ENCODE data around the gene CCDC15. TPM values are rescaled to one million over a fixed set of nuclear protein-coding genes. Genes with fewer than 3 reads are reported as not detected.

The CCDC15 gene, protein sequence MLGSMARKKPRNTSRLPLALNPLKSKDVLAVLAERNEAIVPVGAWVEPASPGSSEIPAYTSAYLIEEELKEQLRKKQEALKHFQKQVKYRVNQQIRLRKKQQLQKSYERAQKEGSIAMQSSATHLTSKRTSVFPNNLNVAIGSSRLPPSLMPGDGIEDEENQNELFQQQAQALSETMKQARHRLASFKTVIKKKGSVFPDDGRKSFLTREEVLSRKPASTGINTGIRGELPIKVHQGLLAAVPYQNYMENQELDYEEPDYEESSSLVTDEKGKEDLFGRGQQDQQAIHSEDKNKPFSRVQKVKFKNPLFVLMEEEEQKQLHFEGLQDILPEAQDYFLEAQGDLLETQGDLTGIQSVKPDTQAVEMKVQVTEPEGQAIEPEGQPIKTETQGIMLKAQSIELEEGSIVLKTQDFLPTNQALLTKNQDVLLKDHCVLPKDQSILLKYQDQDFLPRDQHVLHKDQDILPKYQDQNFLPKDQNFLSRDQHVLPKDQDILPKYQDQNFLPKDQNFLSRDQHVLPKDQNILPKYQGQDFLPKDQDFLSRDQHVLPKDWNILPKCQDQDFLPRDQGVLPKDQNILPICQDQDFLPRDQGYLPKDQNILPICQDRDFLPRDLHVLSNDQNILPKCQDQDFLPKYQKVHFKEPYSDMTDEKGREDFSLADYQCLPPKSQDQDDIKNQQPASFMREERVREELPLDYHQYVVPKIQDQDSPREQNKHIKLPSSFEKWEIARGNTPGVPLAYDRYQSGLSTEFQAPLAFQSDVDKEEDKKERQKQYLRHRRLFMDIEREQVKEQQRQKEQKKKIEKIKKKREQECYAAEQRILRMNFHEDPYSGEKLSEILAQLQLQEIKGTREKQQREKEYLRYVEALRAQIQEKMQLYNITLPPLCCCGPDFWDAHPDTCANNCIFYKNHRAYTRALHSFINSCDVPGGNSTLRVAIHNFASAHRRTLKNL
- total RNA-seq, result 1 to 10 TPM; 2.7 to 6.8 TPM

DNA sequence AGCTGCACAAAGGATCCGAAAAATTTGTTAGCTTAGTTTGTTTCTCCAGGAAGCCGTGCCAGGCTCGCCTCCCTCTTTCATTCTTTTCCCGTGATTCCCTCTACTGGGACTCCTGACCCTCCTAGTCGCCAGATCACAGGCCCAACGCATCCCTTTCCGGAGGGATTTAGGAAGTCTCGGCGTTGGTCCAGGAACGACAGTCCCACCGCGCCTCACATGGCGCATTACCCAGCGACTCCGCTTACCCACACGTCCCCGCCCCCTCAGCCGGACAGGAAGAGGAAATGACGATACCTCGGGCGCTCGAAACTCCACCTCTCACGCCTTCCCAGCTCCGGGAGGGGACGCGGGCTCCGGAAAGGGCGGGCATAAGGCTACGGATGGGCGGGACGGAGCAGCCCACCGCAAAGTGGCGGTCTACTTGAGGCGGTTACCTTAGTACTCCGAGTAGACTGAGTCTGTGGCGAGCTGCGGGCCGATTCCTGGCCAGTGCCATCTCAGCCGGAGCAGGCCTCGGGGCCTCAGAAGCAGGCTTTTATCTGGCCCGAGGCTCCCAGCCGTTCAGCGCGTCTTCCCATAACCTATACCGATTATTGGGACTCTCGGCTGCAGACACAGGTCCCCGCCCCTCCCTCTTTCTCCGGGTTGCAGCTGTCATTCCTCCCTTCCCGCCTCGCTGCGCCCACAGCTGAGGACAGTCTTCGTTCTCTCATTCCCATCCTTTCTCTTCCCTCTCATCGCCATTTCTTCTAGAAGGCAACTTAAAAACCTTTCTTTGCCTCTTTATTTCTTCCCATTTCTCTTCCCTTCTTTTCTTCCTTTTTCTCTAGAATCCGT lies at the start of gene CCDC15:
CCDC15 (plus strand) TSS at position 450 of the 837 bp plus-strand sequence. CDS start 531 bp downstream, outside the sequence.
- ATAC-seq, result peak; percentile 99 to 100
- peaks cover 4% of the 10 kb centered on the region for H3K36me3 Mint-ChIP-seq
- H3K4me3 Mint-ChIP-seq, result no peak within 1 kb of the TSS
- no peaks in the 10 kb centered on the region for H3K27me3 Mint-ChIP-seq
- peak; percentile 98 for DNase-seq (ENCODE audit: low spot score)
- H3K4me1 Mint-ChIP-seq (ENCODE audit: low read depth in 2 of 2), result peaks cover 3 to 7% of the 10 kb centered on the region in 2 donors
- H3K27ac Mint-ChIP-seq, result no peak within 1 kb of the TSS
- H3K9me3 Mint-ChIP-seq, result no peaks in the 10 kb centered on the region

DNA sequence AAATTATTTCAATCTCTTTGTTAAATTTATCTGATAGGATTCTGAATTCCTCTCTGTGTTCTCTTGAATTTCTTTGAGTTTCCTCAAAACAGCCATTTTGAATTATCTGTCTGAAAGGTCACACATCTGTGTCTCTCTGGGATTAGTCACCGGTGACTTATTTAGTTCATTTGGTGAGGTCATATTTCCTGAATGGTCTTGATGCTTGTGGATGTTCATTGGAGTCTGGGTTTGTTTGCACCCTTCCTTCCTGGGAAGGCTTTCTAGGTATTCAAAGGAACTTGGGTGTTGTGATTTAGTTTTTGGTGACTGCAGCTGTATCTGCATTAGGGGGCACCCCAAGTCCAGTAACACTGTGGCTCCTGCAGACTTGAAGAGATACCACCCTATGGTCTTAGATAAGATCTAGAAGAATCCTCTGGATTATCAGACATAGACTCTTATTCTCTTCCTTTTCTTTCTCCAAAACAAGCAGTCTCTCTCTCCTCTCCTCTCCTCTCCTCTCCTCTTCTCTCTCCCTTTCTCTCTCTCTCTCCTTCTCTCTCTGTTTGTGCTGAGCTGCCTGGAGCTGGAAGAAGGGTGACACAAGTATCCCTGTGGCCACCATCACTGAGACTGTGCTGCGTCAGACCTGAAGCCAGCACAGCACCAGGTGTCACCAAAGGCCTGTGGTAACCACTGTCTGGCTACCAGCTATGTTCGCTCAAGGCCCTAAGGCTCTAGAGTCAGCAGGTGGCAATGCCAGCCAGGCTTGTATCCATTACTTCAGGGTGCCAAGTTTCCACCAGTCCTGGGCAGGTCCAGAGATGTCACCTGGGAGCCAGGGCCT lies 38.2 kb upstream of the CCDC15 start:
- H3K4me1 Mint-ChIP-seq (ENCODE audit: low read depth in 2 of 2), result peaks cover 0 to 3% of the 10 kb centered on the region in 2 donors
- no peaks in the 10 kb centered on the region for H3K9me3 Mint-ChIP-seq
- no peak overlapping the region for H3K27ac Mint-ChIP-seq
- no peak overlapping the region for H3K4me3 Mint-ChIP-seq
- H3K36me3 Mint-ChIP-seq, result peaks cover 4% of the 10 kb centered on the region
- H3K27me3 Mint-ChIP-seq, result peaks cover 6 to 22% of the 10 kb centered on the region in 2 donors
- no peak for ATAC-seq
- DNase-seq (ENCODE audit: low spot score), result no peak

DNA sequence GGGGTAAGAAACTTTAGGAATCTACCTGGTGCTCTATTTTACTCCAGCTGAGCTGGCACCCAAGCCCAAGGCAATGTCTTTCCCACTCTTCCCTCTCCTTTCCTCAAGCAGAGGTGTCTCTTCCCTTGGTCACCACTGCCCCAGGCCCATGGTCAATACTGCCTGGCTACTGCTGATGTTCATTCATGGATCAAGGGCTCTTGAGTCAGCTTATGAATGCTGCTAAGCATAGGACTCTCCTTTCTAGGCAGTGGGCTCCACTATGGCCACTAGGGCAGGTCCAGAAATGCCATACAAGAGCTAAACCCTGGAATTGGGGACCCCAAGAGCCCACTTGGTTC lies 37.7 kb upstream of the CCDC15 start:
- peaks cover 0 to 3% of the 10 kb centered on the region in 2 donors for H3K4me1 Mint-ChIP-seq (ENCODE audit: low read depth in 2 of 2)
- H3K9me3 Mint-ChIP-seq, result no peaks in the 10 kb centered on the region
- peaks cover 4% of the 10 kb centered on the region for H3K36me3 Mint-ChIP-seq
- ATAC-seq (no peak), DNase-seq (ENCODE audit: low spot score) (no peak)
- peaks cover 6 to 22% of the 10 kb centered on the region in 2 donors for H3K27me3 Mint-ChIP-seq
- H3K27ac Mint-ChIP-seq, result no peak overlapping the region
- H3K4me3 Mint-ChIP-seq, result no peak overlapping the region

DNA sequence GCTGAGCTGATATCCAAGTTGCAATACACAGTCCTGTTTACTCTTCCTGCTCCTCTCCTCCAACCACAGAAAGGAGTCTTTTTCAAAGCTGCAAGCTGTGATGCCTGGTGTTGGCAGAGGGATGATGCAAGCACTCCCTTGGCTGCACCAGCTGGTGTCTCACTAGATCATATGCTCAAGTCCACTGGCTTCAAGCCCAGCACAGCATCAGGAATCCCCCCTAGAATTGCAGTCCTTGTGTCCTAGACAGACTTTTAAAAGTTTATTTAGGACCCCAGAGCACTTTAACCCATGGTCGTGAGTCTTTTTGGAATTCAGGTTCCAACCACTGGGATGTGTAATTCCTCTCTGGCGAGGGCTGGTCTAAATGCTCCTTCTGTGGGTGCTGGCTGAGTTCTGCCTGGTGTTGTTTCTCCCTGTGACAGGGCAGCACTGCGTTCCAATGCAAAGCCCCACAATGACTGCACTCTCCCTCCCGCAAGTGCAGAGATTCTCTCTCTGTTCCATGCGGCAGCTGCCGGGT lies 36.8 kb upstream of the CCDC15 start:
- H3K4me3 Mint-ChIP-seq, result no peak overlapping the region
- H3K4me1 Mint-ChIP-seq (ENCODE audit: low read depth in 2 of 2), result peaks cover 0 to 3% of the 10 kb centered on the region in 2 donors
- no peaks in the 10 kb centered on the region for H3K36me3 Mint-ChIP-seq
- no peak for ATAC-seq
- no peaks in the 10 kb centered on the region for H3K9me3 Mint-ChIP-seq
- H3K27ac Mint-ChIP-seq, result no peak overlapping the region
- H3K27me3 Mint-ChIP-seq, result peaks cover 4 to 22% of the 10 kb centered on the region in 2 donors
- no peak for DNase-seq (ENCODE audit: low spot score)

DNA sequence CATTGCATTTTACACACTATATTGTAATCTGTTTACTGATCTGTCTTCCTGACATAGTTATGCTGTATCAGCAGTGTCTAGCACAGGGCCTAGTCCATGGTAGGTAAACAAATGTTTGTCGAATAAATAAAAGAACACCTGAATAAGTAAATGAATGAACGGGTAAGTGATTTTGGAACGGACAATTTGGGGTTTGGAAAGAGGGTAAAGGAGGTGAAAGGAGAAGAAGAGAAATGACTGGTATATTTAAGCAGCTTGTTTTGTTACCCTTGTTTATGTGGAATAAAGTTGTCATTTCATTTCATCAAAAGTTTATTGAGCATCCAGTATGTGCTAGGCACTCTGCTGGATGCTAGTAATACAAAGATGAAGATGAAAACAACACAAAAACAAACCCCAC lies 35.1 kb upstream of the CCDC15 start, which contains the start of gene HEPN1:
HEPN1 (plus strand) TSS at position 301 of the 400 bp plus-strand sequence.
- H3K27me3 Mint-ChIP-seq, result peaks cover 4 to 20% of the 10 kb centered on the region in 2 donors
- peaks cover 0 to 10% of the 10 kb centered on the region in 2 donors for H3K4me1 Mint-ChIP-seq (ENCODE audit: low read depth in 2 of 2)
- ATAC-seq (no peak), DNase-seq (ENCODE audit: low spot score) (no peak)
- H3K36me3 Mint-ChIP-seq, result no peaks in the 10 kb centered on the region
- H3K4me3 Mint-ChIP-seq, result no peak within 1 kb of the TSS
- H3K9me3 Mint-ChIP-seq, result peaks cover under 1% of the 10 kb centered on the region
- H3K27ac Mint-ChIP-seq, result no peak within 1 kb of the TSS

DNA sequence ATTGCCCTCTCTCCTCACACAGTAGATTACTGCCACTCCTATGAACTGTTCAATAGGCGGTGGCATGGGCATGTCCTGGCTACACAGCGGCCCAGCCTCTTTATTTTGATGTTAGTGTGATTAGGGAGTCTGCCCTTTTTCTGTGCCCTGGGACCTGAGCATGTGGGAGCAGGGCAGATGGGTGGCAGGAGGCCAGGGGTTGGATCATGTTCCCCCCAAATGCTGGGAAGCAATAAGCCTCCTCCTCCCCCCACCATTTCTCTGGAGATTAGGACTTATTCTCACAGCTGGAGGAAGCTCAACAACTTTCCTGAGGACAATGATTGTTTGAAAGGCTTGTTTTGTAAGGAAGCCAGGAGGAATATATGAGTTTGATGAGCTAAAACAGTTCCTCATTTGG lies 34.1 kb upstream of the CCDC15 start:
- H3K4me3 Mint-ChIP-seq, result no peak overlapping the region

DNA sequence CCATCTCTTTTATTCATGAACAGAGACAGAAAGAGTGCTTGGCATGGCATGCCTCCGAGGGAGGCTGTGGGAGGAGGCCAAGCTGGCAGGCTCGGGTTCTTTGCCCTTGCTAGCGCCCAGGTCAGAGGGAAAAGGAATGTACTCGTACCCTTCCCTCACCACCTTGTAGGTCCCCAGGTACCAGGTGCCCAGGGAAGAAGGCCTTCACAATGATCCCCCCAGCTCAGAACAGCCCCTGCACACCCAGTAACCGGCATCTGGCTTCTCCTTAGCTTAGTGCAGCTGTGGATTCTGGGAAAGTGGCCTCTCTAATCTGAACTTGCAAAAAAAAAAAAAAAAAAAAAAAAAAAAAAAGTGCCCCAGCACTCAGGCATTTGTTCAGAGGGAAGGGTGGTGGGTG lies 33.6 kb upstream of the CCDC15 start:
- H3K27ac Mint-ChIP-seq, result peak overlapping the region in 1 of 2 donors; percentile 18
- no peak overlapping the region for H3K4me3 Mint-ChIP-seq

More for the DNA sequence above, 34.1 kb upstream of the CCDC15 start:
- DNase-seq (ENCODE audit: low spot score) (no peak), ATAC-seq (no peak)
- no peak overlapping the region for H3K27ac Mint-ChIP-seq
- peaks cover 0 to 10% of the 10 kb centered on the region in 2 donors for H3K4me1 Mint-ChIP-seq (ENCODE audit: low read depth in 2 of 2)
- H3K9me3 Mint-ChIP-seq, result peaks cover 2% of the 10 kb centered on the region
- H3K36me3 Mint-ChIP-seq, result no peaks in the 10 kb centered on the region
- H3K27me3 Mint-ChIP-seq, result peaks cover 4 to 14% of the 10 kb centered on the region in 2 donors

DNA sequence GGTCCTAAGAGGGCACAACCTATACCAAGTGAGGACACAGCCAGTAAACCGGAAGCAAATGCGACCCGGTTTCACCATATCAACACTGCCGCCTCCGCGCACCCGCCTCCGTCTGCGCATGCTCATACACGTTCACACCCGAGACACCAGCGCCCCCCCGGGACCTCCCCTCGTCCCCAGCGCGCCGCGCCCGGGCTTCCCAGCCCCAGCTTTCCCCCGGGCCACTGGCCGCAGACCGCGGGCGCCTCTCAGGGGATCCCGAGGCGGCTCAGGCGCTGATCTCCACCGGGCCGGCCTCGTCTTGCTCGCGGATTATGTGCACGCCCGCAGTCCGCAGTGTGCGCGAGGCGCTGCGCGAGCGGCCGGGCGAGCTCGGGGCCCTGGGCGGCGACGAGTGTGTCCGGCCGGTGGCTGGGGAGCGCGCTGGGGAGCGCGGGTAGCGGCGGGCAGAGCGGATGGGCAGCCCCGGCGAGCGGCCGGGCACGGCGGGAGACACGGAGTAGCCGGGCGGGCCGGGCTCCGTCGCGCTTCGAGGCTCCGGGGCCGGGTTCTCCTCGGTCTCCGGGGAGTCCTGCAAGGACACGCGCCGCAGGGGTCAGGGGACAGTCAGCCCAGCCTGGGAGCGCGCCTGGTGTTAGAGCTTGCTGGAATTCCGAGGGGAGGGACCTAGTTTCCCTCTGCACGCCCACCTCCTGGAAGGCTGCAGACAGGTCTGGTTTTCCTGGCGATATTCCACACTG lies 33.0 kb upstream of the CCDC15 start:
- Mint-ChIP-seq H3K36me3 (no peaks in the 10 kb centered on the region), H3K4me3 (peak overlapping the region; percentile 31), H3K27ac (peak overlapping the region in 1 of 2 donors; percentile 18), H3K9me3 (peaks cover 2% of the 10 kb centered on the region), H3K4me1 (ENCODE audit: low read depth in 2 of 2) (peaks cover 0 to 10% of the 10 kb centered on the region in 2 donors), H3K27me3 (peaks cover 2 to 3% of the 10 kb centered on the region in 2 donors)
- ATAC-seq (peak; percentile 86 to 94), DNase-seq (ENCODE audit: low spot score) (peak; percentile 96)

More for the DNA sequence above, 33.6 kb upstream of the CCDC15 start:
- Mint-ChIP-seq H3K4me1 (ENCODE audit: low read depth in 2 of 2) (peaks cover 0 to 10% of the 10 kb centered on the region in 2 donors), H3K36me3 (no peaks in the 10 kb centered on the region), H3K27me3 (peaks cover 4 to 9% of the 10 kb centered on the region in 2 donors), H3K9me3 (peaks cover 2% of the 10 kb centered on the region)
- no peak for ATAC-seq
- no peak for DNase-seq (ENCODE audit: low spot score)

DNA sequence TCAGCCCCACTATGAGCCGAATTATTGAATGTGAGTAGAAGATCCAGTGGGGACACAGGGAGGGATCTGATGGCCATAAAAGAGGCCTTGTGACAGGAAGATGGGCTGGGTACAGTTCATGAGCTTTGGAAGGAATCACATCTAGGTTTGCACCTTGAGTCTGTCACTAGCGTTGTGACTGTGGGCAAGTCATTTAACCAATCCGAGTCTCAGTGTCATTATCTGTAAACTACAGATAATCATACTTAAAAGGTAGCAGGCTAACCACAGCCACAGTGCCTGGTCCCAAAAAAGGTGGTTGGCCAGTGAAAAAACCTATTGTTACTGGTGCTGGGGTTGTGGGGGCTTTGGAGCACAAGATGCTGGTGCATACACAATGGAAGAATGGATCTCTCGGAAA lies 31.2 kb upstream of the CCDC15 start:
- no peak for DNase-seq (ENCODE audit: low spot score)
- H3K27me3 Mint-ChIP-seq, result no peaks in the 10 kb centered on the region
- H3K27ac Mint-ChIP-seq, result no peak overlapping the region

DNA sequence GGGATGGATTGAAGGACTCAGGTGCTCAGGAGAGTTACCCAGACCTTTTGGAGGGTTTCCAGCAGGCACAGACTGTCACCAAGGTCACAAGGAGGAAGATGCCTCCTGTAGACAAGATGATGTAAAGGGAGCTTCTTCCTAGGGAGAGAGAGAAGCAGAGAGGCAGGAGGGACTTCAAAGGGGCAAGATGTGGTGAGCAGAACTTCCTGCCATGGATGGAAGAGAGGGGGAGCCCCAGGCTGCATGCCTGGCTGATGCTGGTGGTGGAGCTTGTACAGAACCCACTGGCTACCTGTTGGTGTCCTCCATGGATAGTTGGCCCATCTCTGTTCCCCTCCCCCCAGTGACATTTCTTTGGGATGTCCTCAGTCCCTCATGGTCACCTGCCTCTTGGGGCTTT lies 30.7 kb upstream of the CCDC15 start:
- Mint-ChIP-seq H3K9me3 (peaks cover 2% of the 10 kb centered on the region), H3K4me1 (ENCODE audit: low read depth in 2 of 2) (peaks cover 0 to 10% of the 10 kb centered on the region in 2 donors), H3K4me3 (no peak overlapping the region), H3K27ac (no peak overlapping the region), H3K36me3 (no peaks in the 10 kb centered on the region), H3K27me3 (no peaks in the 10 kb centered on the region)
- ATAC-seq, result no peak
- no peak for DNase-seq (ENCODE audit: low spot score)

More for the DNA sequence above, 31.2 kb upstream of the CCDC15 start:
- no peaks in the 10 kb centered on the region for H3K36me3 Mint-ChIP-seq
- peaks cover 0 to 10% of the 10 kb centered on the region in 2 donors for H3K4me1 Mint-ChIP-seq (ENCODE audit: low read depth in 2 of 2)
- H3K9me3 Mint-ChIP-seq, result peaks cover 2% of the 10 kb centered on the region
- no peak for ATAC-seq
- H3K4me3 Mint-ChIP-seq, result no peak overlapping the region

DNA sequence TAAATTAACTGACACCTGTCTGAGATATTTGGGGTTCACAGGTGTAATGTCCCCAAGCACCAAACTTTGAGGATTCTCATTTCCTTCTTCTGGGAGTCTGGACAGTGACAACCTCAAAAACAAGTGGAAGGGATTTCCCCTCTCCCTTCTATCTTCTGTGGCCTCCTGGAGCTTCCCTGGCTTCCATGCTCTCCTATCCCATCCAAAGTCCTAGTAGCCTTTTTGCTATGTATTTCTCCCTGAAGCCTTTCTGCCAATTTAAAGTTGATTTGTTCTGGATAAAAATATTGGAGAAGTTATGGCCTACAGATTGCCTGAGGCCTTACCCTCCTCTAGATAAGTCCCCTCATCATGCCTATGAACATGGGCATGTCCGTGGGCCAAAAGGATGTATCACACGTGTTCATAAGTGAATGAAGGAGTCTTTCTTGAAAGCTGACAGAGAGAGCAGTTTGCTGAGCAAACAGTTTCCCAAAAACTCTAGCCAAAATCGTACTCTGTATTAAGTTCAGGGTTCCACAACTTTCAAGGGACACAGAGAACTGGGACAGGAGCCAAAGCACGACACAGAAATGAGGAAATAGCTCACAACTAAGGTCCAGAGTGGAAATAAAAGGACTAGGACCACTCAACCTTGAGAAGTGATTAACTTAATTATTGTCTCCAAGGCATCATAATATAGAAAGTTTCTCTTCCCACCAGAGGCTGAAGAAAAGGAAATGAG lies 24.9 kb upstream of the CCDC15 start:
- Mint-ChIP-seq H3K27me3 (no peaks in the 10 kb centered on the region), H3K36me3 (no peaks in the 10 kb centered on the region), H3K4me1 (ENCODE audit: low read depth in 2 of 2) (no peaks in the 10 kb centered on the region), H3K9me3 (peaks cover under 1% of the 10 kb centered on the region), H3K4me3 (no peak overlapping the region), H3K27ac (no peak overlapping the region)
- ATAC-seq (no peak), DNase-seq (ENCODE audit: low spot score) (no peak)

All from natural killer cell treated with Interleukin-12 subunit alpha and Interleukin-12 subunit beta and Interleukin-15 and Interleukin-18, amount 100 ng/mL, for 72 hours (primary cell).